Nephron progenitor cell (in vitro differentiated cells): ENCODE measurements around the gene AIRE.
A peak's percentile ranks its signal among the peaks of the same experiment; 100 is the strongest.

Experiments
- DNase-seq: peaks from one replicate; pipeline ENCODE4 v3.0.0; 2021
- H3K27ac Mint-ChIP-seq: 2 replicates; pipeline ENCODE4 v1.8.0; 2021; ENCODE audit warnings: mild to moderate bottlenecking, moderate library complexity, mixed read lengths
- H3K27me3 Mint-ChIP-seq: 2 replicates; pipeline ENCODE4 v1.8.0; 2021; ENCODE audit warnings: mild to moderate bottlenecking, low read depth, mixed read lengths; ENCODE audit not compliant: poor library complexity
- H3K36me3 Mint-ChIP-seq: 2 replicates; pipeline ENCODE4 v1.8.0; 2021; ENCODE audit warnings: low read depth, mixed read lengths
- H3K4me1 Mint-ChIP-seq: 2 replicates; pipeline ENCODE4 v1.8.0; 2021; ENCODE audit warnings: mixed read lengths
- H3K4me3 Mint-ChIP-seq: 2 replicates; pipeline ENCODE4 v1.8.0; 2021; ENCODE audit warnings: mild to moderate bottlenecking, moderate library complexity, mixed read lengths
- H3K9me3 Mint-ChIP-seq: 2 replicates; pipeline ENCODE4 v1.8.0; 2021; ENCODE audit warnings: mild to moderate bottlenecking, moderate library complexity, mixed read lengths
- TF ChIP-seq, protein P1 (sequence below): fragments of 200-600 bp; sonication (generic); IDR thresholded peaks from 2 replicates; pipeline ENCODE4 v1.5.0; 2021; ENCODE audit warnings: antibody characterized with exemption

AIRE gene

GRCh38 chr21:44333509-44334328 lies 48.0 kb downstream of the AIRE start:
- no peaks in the 10 kb centered on the region for H3K27me3 Mint-ChIP-seq
- TF ChIP-seq, protein P1, sequence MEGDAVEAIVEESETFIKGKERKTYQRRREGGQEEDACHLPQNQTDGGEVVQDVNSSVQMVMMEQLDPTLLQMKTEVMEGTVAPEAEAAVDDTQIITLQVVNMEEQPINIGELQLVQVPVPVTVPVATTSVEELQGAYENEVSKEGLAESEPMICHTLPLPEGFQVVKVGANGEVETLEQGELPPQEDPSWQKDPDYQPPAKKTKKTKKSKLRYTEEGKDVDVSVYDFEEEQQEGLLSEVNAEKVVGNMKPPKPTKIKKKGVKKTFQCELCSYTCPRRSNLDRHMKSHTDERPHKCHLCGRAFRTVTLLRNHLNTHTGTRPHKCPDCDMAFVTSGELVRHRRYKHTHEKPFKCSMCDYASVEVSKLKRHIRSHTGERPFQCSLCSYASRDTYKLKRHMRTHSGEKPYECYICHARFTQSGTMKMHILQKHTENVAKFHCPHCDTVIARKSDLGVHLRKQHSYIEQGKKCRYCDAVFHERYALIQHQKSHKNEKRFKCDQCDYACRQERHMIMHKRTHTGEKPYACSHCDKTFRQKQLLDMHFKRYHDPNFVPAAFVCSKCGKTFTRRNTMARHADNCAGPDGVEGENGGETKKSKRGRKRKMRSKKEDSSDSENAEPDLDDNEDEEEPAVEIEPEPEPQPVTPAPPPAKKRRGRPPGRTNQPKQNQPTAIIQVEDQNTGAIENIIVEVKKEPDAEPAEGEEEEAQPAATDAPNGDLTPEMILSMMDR: no peak
- H3K4me3 Mint-ChIP-seq: no peak overlapping the region
- DNase-seq: no peak
- H3K27ac Mint-ChIP-seq: no peak overlapping the region
- H3K9me3 Mint-ChIP-seq: no peaks in the 10 kb centered on the region
- peaks cover 46% of the 10 kb centered on the region for H3K4me1 Mint-ChIP-seq
- H3K36me3 Mint-ChIP-seq: no peaks in the 10 kb centered on the region

GRCh38 chr21:44334329-44335030 lies 48.8 kb downstream of the AIRE start:
- Mint-ChIP-seq H3K27me3 (no peaks in the 10 kb centered on the region), H3K27ac (no peak overlapping the region), H3K36me3 (no peaks in the 10 kb centered on the region), H3K9me3 (no peaks in the 10 kb centered on the region), H3K4me1 (peaks cover 41% of the 10 kb centered on the region), H3K4me3 (no peak overlapping the region)
- TF ChIP-seq, protein P1: no peak
- no peak for DNase-seq

- TF ChIP-seq, protein P1: no peak
- Mint-ChIP-seq H3K9me3 (no peaks in the 10 kb centered on the region), H3K4me1 (peaks cover 49% of the 10 kb centered on the region), H3K27ac (no peak overlapping the region), H3K36me3 (no peaks in the 10 kb centered on the region), H3K4me3 (no peak overlapping the region), H3K27me3 (no peaks in the 10 kb centered on the region)
- no peak for DNase-seq
Observed at GRCh38 chr21:44335266-44336059, 49.8 kb downstream of the AIRE start.

- Mint-ChIP-seq H3K9me3 (no peaks in the 10 kb centered on the region), H3K27me3 (no peaks in the 10 kb centered on the region), H3K4me1 (peaks cover 54% of the 10 kb centered on the region), H3K36me3 (no peaks in the 10 kb centered on the region), H3K4me3 (peak overlapping the region; percentile 81), H3K27ac (no peak overlapping the region)
- TF ChIP-seq, protein P1: no peak
- no peak for DNase-seq
Observed at GRCh38 chr21:44337449-44337848, 51.8 kb downstream of the AIRE start.

DNA sequence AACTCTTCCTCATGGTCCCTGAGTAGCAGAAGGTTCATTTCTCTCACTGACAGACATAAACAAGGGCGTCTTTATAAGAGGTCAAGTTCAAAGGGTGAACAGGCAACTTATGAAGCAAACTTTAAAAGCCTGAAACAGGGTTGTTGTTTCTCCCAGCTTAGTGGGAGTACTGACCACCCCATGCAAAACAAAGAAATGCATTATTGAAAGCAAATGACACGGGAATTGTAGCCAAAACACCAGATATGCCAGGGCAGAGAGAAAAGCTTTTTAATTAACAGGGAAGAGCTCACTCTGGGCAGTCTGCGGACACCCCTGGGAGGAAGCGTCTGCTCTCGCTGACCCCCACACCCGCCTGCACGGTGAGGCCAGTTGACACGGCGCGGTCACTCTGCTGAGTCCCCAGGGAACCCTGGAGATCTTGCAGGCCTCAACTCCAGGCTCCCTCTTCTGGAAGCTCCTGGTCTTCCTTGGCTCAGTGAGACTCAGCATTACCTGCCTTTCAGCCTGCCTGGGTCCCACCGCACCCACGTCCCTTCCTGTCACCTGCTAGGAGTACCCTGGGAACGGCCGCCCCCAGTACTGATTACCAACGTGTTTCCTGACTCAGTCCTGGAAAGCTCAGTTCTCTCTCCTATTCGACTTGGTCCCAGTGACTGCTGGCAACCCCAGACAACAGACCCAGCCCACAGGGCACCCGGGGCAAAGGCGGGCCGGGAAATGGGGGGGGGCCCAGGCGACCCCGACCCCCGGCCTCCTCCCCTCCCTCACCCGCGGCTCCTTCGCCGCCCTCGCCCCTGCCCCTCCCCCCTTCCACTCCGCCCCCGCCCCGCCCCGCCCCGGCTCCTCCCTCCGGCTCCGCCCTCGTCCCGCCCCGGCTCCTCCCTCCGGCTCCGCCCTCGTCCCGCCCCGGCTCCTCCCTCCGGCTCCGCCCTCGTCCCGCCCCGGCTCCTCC lies 52.5 kb downstream of the AIRE start:
- no peaks in the 10 kb centered on the region for H3K27me3 Mint-ChIP-seq
- TF ChIP-seq, protein P1: no peak

More for the DNA sequence above, 52.5 kb downstream of the AIRE start:
- Mint-ChIP-seq H3K27ac (no peak overlapping the region), H3K36me3 (no peaks in the 10 kb centered on the region), H3K4me1 (peaks cover 54% of the 10 kb centered on the region), H3K9me3 (peaks cover 2% of the 10 kb centered on the region), H3K4me3 (peak overlapping the region; percentile 81)
- peak; percentile 72 for DNase-seq
